SK-N-MC (cell line): ENCODE measurements around the gene PVR.

Experiments used
- EZH2 ChIP-seq: fragments of 200-600 bp; sonication (generic); IDR thresholded peaks from one replicate; pipeline ENCODE4 v1.6.1; 2017; ENCODE audit warnings: antibody characterized with exemption
- POLR2AphosphoS5 ChIP-seq: IDR thresholded peaks from 2 replicates; pipeline ENCODE4 v1.6.1; 2012; ENCODE audit warnings: mild to moderate bottlenecking, low read depth, low read length, borderline replicate concordance

- TF ChIP-seq POLR2AphosphoS5 (no peak), EZH2 (no peak)
Observed at GRCh38 chr19:44624840-44625354, 18.8 kb upstream of the PVR start.
